HG03354 (cell line): Measurements from ENCODE around the gene DSCAM.

Experiments used
- ATAC-seq: cut with Tn5 transposase; IDR thresholded peaks from one replicate; pipeline ENCODE4 v1.9.1; 2021; ENCODE audit warnings: mild to moderate bottlenecking; ENCODE audit not compliant: unreplicated experiment, poor library complexity, severe bottlenecking

The DSCAM gene

GRCh38 chr21:40678681-40679284 is 168.2 kb downstream of the DSCAM start:
- ATAC-seq, result no peak

- ATAC-seq, result no peak
These were observed 171.9 kb downstream of the DSCAM start for GRCh38 chr21:40675017-40675416.

- ATAC-seq, result no peak
These were observed 174.4 kb downstream of the DSCAM start for GRCh38 chr21:40672602-40673001.

GRCh38 chr21:40671716-40672115 is 175.2 kb downstream of the DSCAM start:
- ATAC-seq, result no peak

GRCh38 chr21:40668555-40669275 is 178.2 kb downstream of the DSCAM start:
- no peak for ATAC-seq

- no peak for ATAC-seq
These were observed 179.0 kb downstream of the DSCAM start for GRCh38 chr21:40667967-40668366.

- no peak for ATAC-seq
These were observed 184.1 kb downstream of the DSCAM start for GRCh38 chr21:40662889-40663288.

- ATAC-seq, result no peak
These were observed 186.5 kb downstream of the DSCAM start for GRCh38 chr21:40660461-40660860.

GRCh38 chr21:40658311-40658710 is 188.6 kb downstream of the DSCAM start:
- no peak for ATAC-seq

GRCh38 chr21:40652436-40652835 is 194.5 kb downstream of the DSCAM start:
- ATAC-seq, result no peak

- no peak for ATAC-seq
These were observed 199.3 kb downstream of the DSCAM start for GRCh38 chr21:40647706-40648105.

- no peak for ATAC-seq
These were observed 200.3 kb downstream of the DSCAM start for GRCh38 chr21:40646651-40647050.

- no peak for ATAC-seq
These were observed 205.9 kb downstream of the DSCAM start for GRCh38 chr21:40641042-40641441.

- no peak for ATAC-seq
These were observed 206.6 kb downstream of the DSCAM start for GRCh38 chr21:40640266-40640789.

- ATAC-seq, result no peak
These were observed 207.3 kb downstream of the DSCAM start for GRCh38 chr21:40639616-40640194.

GRCh38 chr21:40638466-40639251 is 208.3 kb downstream of the DSCAM start:
- no peak for ATAC-seq

GRCh38 chr21:40636026-40636425 is 210.9 kb downstream of the DSCAM start:
- no peak for ATAC-seq

GRCh38 chr21:40635391-40635790 is 211.6 kb downstream of the DSCAM start:
- ATAC-seq, result no peak

- no peak for ATAC-seq
These were observed 212.8 kb downstream of the DSCAM start for GRCh38 chr21:40634141-40634540.

GRCh38 chr21:40633048-40633447 is 213.9 kb downstream of the DSCAM start:
- ATAC-seq, result no peak
